ENCODE data around the gene RAD51B. TPM values are rescaled to one million over a fixed set of nuclear protein-coding genes. Genes with fewer than 3 reads are reported as not detected.

The RAD51B gene
- total RNA-seq, 4 donors from 2014 or later: 5.0 to 31.8 (median 20.6) TPM

DNA sequence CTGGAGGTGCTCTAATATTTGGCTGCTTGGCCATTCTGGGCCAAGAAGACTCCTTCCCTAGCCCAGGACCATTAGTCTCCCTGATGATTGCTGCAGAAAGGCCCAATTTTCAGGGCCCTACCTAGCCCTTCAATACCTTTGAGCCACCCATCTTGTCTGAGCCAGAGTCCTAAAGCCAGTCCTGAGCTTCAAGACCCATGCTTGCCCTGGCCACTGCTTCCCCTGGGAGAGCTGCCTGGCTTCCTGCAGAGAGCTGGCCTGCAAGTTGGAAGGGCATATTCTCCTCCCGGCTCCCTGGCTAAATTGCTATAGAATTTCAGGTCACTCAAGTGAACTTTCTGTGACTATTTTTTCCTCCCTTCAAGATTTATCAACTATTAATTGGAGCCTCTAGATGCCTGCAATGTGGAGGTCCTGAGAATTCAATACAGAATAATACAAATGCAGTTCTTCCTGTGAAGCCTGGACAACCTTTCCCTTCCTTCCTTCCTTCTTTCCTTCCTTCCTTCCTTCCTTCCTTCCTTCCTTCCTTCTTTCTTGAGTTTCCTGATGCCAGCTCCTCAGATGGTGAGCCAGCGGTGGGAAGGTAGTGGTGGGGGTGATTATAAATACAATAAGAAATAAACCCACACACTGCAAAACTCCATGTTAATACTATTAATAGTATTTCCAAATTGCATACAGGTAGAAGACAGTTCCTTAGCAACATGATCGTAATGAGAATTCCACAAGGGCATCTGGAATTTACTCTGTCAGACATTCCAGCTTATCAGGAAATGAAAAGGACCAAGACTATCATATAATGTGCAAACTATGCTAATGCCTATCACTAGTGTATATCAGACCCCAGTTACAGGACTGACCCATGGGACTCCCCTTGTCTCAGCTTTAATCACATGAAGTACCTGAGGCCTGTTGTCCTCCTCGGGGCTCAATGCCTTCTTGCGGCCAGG is 865.2 kb downstream of the RAD51B start:
- Histone ChIP-seq H3K36me3 (no peaks in the 10 kb centered on the region), H3K27me3 (no peaks in the 10 kb centered on the region), H3K27ac (peak overlapping the region; percentile 77 to 85 (median 82)), H3K4me1 (peaks cover 12 to 56% (median 32%) of the 10 kb centered on the region in 4 donors), H3K9me3 (no peaks in the 10 kb centered on the region), H3K4me3 (no peak overlapping the region)
- DNase-seq: no peak
- intact Hi-C loops (cut with DNase I; ENCODE audit: low total_unique reads) (no loop called here), in situ Hi-C loops (cut with MboI; ENCODE audit: low pct_ligation_motif_present in 1 of 4, low pct_unique_long_range_greater_than_20kb in 1 of 4, low sequenced_read_pairs in 3 of 4) (no loop called here)
- WGBS, 2 donors (ENCODE audit: low coverage in 1 of 2): 86 to 100% methylated on average over 2 to 5 of the region's 5 CpGs
- no peak for TF ChIP-seq EP300 (IDR thresholded peaks at IDR 0.05; ENCODE audit: low read depth)
- TF ChIP-seq, protein P1, sequence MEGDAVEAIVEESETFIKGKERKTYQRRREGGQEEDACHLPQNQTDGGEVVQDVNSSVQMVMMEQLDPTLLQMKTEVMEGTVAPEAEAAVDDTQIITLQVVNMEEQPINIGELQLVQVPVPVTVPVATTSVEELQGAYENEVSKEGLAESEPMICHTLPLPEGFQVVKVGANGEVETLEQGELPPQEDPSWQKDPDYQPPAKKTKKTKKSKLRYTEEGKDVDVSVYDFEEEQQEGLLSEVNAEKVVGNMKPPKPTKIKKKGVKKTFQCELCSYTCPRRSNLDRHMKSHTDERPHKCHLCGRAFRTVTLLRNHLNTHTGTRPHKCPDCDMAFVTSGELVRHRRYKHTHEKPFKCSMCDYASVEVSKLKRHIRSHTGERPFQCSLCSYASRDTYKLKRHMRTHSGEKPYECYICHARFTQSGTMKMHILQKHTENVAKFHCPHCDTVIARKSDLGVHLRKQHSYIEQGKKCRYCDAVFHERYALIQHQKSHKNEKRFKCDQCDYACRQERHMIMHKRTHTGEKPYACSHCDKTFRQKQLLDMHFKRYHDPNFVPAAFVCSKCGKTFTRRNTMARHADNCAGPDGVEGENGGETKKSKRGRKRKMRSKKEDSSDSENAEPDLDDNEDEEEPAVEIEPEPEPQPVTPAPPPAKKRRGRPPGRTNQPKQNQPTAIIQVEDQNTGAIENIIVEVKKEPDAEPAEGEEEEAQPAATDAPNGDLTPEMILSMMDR (IDR thresholded peaks at IDR 0.05): no peak
- no peak for TF ChIP-seq POLR2AphosphoS5 (IDR thresholded peaks at IDR 0.05)
- no peak for TF ChIP-seq POLR2A (IDR thresholded peaks at IDR 0.05)

DNA sequence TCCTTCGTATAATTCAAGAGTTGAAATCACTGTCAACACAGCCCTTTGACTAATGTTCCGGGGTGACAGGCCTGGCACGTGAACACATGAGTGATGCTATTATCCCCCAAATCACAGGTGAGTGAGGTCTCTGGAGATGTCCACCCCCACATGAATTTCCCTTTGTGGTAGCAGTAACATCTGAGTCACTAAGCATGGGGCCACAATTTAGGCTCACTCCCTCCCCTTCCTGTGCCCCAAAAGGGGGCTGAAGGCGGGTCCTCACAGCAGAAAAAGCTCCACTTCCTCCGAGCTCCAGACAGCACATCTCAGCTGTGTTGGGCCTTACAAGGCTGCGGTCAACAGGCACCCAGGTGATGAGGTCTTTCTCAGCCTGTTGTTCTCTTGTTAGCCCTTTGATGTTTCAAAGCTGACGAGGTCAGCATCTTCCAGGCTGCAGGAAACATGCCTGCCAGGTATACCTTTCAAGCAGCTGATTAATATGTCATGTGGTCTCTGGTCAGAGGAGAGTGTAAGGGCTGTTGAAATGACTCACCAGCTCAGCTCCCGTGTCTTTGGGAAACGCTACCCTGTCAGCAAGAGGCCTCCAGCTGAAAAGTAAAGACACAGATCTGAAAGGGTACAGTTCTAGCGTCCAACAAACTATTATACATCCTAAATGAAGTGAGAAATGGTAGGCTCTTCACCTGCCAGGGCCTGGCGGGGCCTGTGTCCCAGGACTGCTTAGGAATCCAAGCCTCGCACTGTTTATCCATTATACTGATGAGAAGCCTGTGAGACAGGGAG is 866.0 kb downstream of the RAD51B start:
- WGBS, 2 donors (ENCODE audit: low coverage in 1 of 2): 73% methylated on average over 12 of the region's 12 CpGs; no CpG with 5 or more reads in 1 of the 2 donors
- peaks cover 12 to 55% (median 32%) of the 10 kb centered on the region in 4 donors for H3K4me1 ChIP-seq
- H3K27ac ChIP-seq: peak overlapping the region; percentile 45 to 85 (median 82)
- no peaks in the 10 kb centered on the region for H3K36me3 ChIP-seq
- no peaks in the 10 kb centered on the region for H3K9me3 ChIP-seq
- TF ChIP-seq EP300 (IDR thresholded peaks at IDR 0.05; ENCODE audit: low read depth) (no peak), POLR2AphosphoS5 (IDR thresholded peaks at IDR 0.05) (no peak), POLR2A (IDR thresholded peaks at IDR 0.05) (no peak)
- TF ChIP-seq, protein P1 (IDR thresholded peaks at IDR 0.05): no peak
- peak; percentile 57 for DNase-seq
- in situ Hi-C loops (cut with MboI; ENCODE audit: low pct_ligation_motif_present in 1 of 4, low pct_unique_long_range_greater_than_20kb in 1 of 4, low sequenced_read_pairs in 3 of 4): no loop called here
- intact Hi-C loops (cut with DNase I; ENCODE audit: low total_unique reads): no loop called here
- H3K4me3 ChIP-seq: no peak overlapping the region
- H3K27me3 ChIP-seq: no peaks in the 10 kb centered on the region

DNA sequence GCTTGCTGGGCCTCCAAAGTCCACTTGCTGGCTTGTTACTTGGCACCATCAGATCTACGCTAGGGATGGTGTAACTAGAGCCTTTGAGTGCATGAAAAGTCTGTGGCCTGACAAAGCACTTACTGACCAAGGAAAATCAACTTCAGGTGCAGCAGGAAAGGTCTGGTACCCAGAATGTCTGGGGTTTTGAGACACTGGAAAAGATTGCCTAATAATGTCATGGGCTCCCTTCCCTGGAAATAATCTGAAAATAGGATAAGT is 866.6 kb downstream of the RAD51B start:
- Histone ChIP-seq H3K4me3 (no peak overlapping the region), H3K9me3 (no peaks in the 10 kb centered on the region), H3K27me3 (no peaks in the 10 kb centered on the region), H3K27ac (peak overlapping the region; percentile 40 to 85 (median 64)), H3K4me1 (peaks cover 12 to 50% (median 31%) of the 10 kb centered on the region in 4 donors), H3K36me3 (no peaks in the 10 kb centered on the region)
- intact Hi-C loops (cut with DNase I; ENCODE audit: low total_unique reads): no loop called here
- WGBS, 2 donors (ENCODE audit: low coverage in 1 of 2): 100% methylated on average over 1 of the region's 1 CpG; no CpG with 5 or more reads in 1 of the 2 donors
- in situ Hi-C loops (cut with MboI; ENCODE audit: low pct_ligation_motif_present in 1 of 4, low pct_unique_long_range_greater_than_20kb in 1 of 4, low sequenced_read_pairs in 3 of 4): no loop called here
- no peak for DNase-seq
- TF ChIP-seq, protein P1 (IDR thresholded peaks at IDR 0.05): no peak
- TF ChIP-seq POLR2AphosphoS5 (IDR thresholded peaks at IDR 0.05) (no peak), EP300 (IDR thresholded peaks at IDR 0.05; ENCODE audit: low read depth) (no peak), POLR2A (IDR thresholded peaks at IDR 0.05) (no peak)

DNA sequence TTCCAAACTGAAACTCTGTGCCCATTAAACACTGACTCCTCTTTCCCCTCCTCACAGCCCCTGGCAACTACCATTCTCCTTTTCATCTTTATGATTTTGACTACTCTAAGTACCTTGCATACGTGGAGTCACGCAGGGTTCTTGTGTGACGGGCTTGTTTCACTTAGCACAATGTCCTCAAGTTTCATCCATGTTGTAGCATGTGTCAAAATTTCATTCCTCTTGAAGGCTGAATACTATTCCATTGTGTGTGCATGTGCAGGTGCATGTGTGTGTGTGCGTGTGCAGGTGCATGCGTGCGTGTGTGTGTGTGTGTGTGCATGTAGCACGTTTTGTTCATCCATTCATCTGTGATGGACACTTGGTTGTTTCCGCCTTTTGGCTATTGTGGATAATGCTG is 867.1 kb downstream of the RAD51B start:
- no peak for DNase-seq
- Histone ChIP-seq H3K4me1 (peaks cover 12 to 44% (median 25%) of the 10 kb centered on the region in 4 donors), H3K27me3 (no peaks in the 10 kb centered on the region), H3K36me3 (no peaks in the 10 kb centered on the region), H3K9me3 (no peaks in the 10 kb centered on the region), H3K4me3 (no peak overlapping the region), H3K27ac (no peak overlapping the region)
- TF ChIP-seq EP300 (IDR thresholded peaks at IDR 0.05; ENCODE audit: low read depth) (no peak), POLR2AphosphoS5 (IDR thresholded peaks at IDR 0.05) (no peak), POLR2A (IDR thresholded peaks at IDR 0.05) (no peak)
- TF ChIP-seq, protein P1 (IDR thresholded peaks at IDR 0.05): no peak
- intact Hi-C loops (cut with DNase I; ENCODE audit: low total_unique reads) (no loop called here), in situ Hi-C loops (cut with MboI; ENCODE audit: low pct_ligation_motif_present in 1 of 4, low pct_unique_long_range_greater_than_20kb in 1 of 4, low sequenced_read_pairs in 3 of 4) (no loop called here)
- WGBS, 2 donors (ENCODE audit: low coverage in 1 of 2): 84 to 100% methylated on average over 5 to 8 of the region's 8 CpGs
